DND-41 (cell line): ENCODE measurements around the gene GEMIN7.

ENCODE experiments used
- CTCF ChIP-seq: IDR thresholded peaks from 2 replicates; pipeline ENCODE4 v1.5.1; 2012; ENCODE audit warnings: borderline replicate concordance, low read length, moderate library complexity, mild to moderate bottlenecking; ENCODE audit not compliant: poor library complexity, severe bottlenecking; ENCODE audit errors: extremely low read depth
- EZH2 ChIP-seq: IDR thresholded peaks from 3 replicates; pipeline ENCODE4 v1.6.1; 2012; ENCODE audit warnings: borderline replicate concordance, low read depth, mild to moderate bottlenecking, moderate library complexity, low read length, inconsistent platforms; ENCODE audit not compliant: severe bottlenecking

GRCh38 chr19:45049073-45049736, 29.9 kb upstream of the GEMIN7 start:
- TF ChIP-seq CTCF (no peak), EZH2 (no peak)
